ENCODE measurements around the gene ST6GALNAC1. TPM values are rescaled to one million over a fixed set of nuclear protein-coding genes. Genes with fewer than 3 reads are reported as not detected.

The ST6GALNAC1 gene
- total and polyA plus RNA-seq, 2 of the 13 experiments (the other 11 are each of a cell fraction or from before 2014, with no cell fraction given) = not detected

GRCh38 chr17:76612977-76613851 lies 30.3 kb downstream of the ST6GALNAC1 start (continued):
- TF ChIP-seq ZNF224 (CRISPR knock-in tag; IDR thresholded peaks at IDR 0.05) = no peak
- TF ChIP-seq CREB3 (CRISPR knock-in tag; IDR thresholded peaks at IDR 0.05) = no peak
- TF ChIP-seq ZC3H4 (CRISPR knock-in tag; IDR thresholded peaks at IDR 0.05; ENCODE audit: borderline replicate concordance) = no peak
- TF ChIP-seq THYN1 (CRISPR knock-in tag; IDR thresholded peaks at IDR 0.05; ENCODE audit: borderline replicate concordance, low read depth) = no peak
- peak in 1 of 2 experiments; percentile 52; a peak in 1 of 4 replicates for TF ChIP-seq HMGXB4 (CRISPR knock-in tag; IDR thresholded peaks at IDR 0.05; ENCODE audit: borderline replicate concordance in 1 of 2, low read depth in 1 of 2)
- TF ChIP-seq ZNF616 (CRISPR knock-in tag; IDR thresholded peaks at IDR 0.05; ENCODE audit: low read depth) = no peak
- TF ChIP-seq ZNF234 (CRISPR knock-in tag; conservative IDR thresholded peaks at IDR 0.05) = no peak
- no peak for TF ChIP-seq ELF1 (CRISPR knock-in tag; IDR thresholded peaks at IDR 0.05)
- TF ChIP-seq ZNF441 (CRISPR knock-in tag; IDR thresholded peaks at IDR 0.05; ENCODE audit: borderline replicate concordance) = no peak
- peak; percentile 29; the same call in 1 of the 2 replicates for TF ChIP-seq SALL1 (CRISPR knock-in tag; IDR thresholded peaks at IDR 0.05)
- no peak for TF ChIP-seq SRSF1 (optimal IDR thresholded peaks at IDR 0.05; ENCODE audit: low read depth, low read length)
- no peak for TF ChIP-seq HNRNPH1 (optimal IDR thresholded peaks at IDR 0.05; ENCODE audit: low read depth, low read length)
- TF ChIP-seq DRAP1 (CRISPR knock-in tag; IDR thresholded peaks at IDR 0.05) = 0 out of 2 replicates have a peak, but pooled peaks have one; percentile 33
- no peak; the same call in 1 of the 2 replicates for TF ChIP-seq KDM5A (IDR thresholded peaks at IDR 0.05; ENCODE audit: borderline replicate concordance, low read length)
- TF ChIP-seq ZFP62 (CRISPR knock-in tag; IDR thresholded peaks at IDR 0.05) = no peak
- peak; percentile 53 for TF ChIP-seq XRCC5 (optimal IDR thresholded peaks at IDR 0.05; ENCODE audit: low read length)
- TF ChIP-seq ATAD3A (CRISPR knock-in tag; IDR thresholded peaks at IDR 0.05) = no peak
- TF ChIP-seq THAP8 (CRISPR knock-in tag; IDR thresholded peaks at IDR 0.05; ENCODE audit: borderline replicate concordance) = no peak
- TF ChIP-seq ARNT2 (CRISPR knock-in tag; IDR thresholded peaks at IDR 0.05; ENCODE audit: low read depth) = no peak
- no peak for TF ChIP-seq SALL2 (CRISPR knock-in tag; IDR thresholded peaks at IDR 0.05)
- TF ChIP-seq RAD51 (IDR thresholded peaks at IDR 0.05; ENCODE audit: borderline replicate concordance) = no peak
- peak; percentile 27 for TF ChIP-seq IKZF4 (CRISPR knock-in tag; IDR thresholded peaks at IDR 0.05; ENCODE audit: borderline replicate concordance, low read depth, not compliant biosample characterization)
- no peak for TF ChIP-seq NR2F6 (IDR thresholded peaks at IDR 0.05)
- TF ChIP-seq NR2F6 (CRISPR knock-in tag; IDR thresholded peaks at IDR 0.05) = no peak
- no peak for TF ChIP-seq ZFP37 (CRISPR knock-in tag; IDR thresholded peaks at IDR 0.05; ENCODE audit: borderline replicate concordance)
- TF ChIP-seq MEF2D (CRISPR knock-in tag; IDR thresholded peaks at IDR 0.05) = no peak
- TF ChIP-seq ZNF543 (CRISPR knock-in tag; IDR thresholded peaks at IDR 0.05) = no peak
- TF ChIP-seq FLYWCH1 (CRISPR knock-in tag; IDR thresholded peaks at IDR 0.05) = no peak

All from HepG2 (cell line).